Right lobe of liver (tissue), 6 donors: ENCODE results near the gene KCNT1. TPM values are rescaled to one million over a fixed set of nuclear protein-coding genes. Genes with fewer than 3 reads are reported as not detected.

Experiments used
- ATAC-seq, 4 donors: fragments of 200-7000 bp; cut with Tn5 transposase; one replicate each; pipeline ENCODE4 v1.9.1; 2020; ENCODE audit warnings: mild to moderate bottlenecking in 4 of 4, moderate library complexity in 4 of 4
- DNase-seq, 3 donors: peaks; one replicate each; pipeline ENCODE4 v3.0.0-alpha.2; 2020
- H3K27ac ChIP-seq, 3 donors: fragments of 200-600 bp; one replicate each; pipeline ENCODE4 v1.8.0; 2022
- H3K27me3 ChIP-seq, 2 donors: fragments of 200-600 bp; one replicate each; pipeline ENCODE4 v1.8.0; 2022
- H3K36me3 ChIP-seq, 4 donors: fragments of 200-600 bp; sonication (generic) in 1 of 4; one replicate each; pipeline versions ENCODE4 v1.5.1 to v1.8.0; 2017 to 2022; ENCODE audit warnings: control low read depth in 1 of 4
- H3K4me1 ChIP-seq, 4 donors: fragments of 200-600 bp; sonication (generic) in 1 of 4; one replicate each; pipeline versions ENCODE4 v1.5.1 to v1.8.0; 2017 to 2022; ENCODE audit warnings: control low read depth in 1 of 4
- H3K4me3 ChIP-seq, 3 donors: fragments of 200-600 bp; one replicate each; pipeline ENCODE4 v1.8.0; 2022
- H3K9me3 ChIP-seq, 4 donors: fragments of 200-600 bp; sonication (generic) in 1 of 4; one replicate each; pipeline versions ENCODE4 v1.5.1 to v1.8.0; 2017 to 2022; ENCODE audit warnings: control low read depth in 1 of 4
- CTCF ChIP-seq, 4 donors: fragments of 200-600 bp in 3 of 4; fragments of 450-650 bp in 1 of 4; IDR thresholded peaks; one replicate each; pipeline versions ENCODE4 v1.5.1 to v1.8.0; 2016 to 2022; ENCODE audit warnings: antibody characterized with exemption in 4 of 4, mild to moderate bottlenecking in 2 of 4
- POLR2A ChIP-seq: fragments of 450-650 bp; IDR thresholded peaks from one replicate; pipeline ENCODE4 v1.6.1; 2017; ENCODE audit warnings: antibody characterized with exemption, mild to moderate bottlenecking
- WGBS: methylation state at CpG from one replicate; pipeline ENCODE4 v1.1.6; 2018; ENCODE audit warnings: low coverage, low lambda C conversion rate; ENCODE audit not compliant: insufficient coverage; ENCODE audit errors: missing lambda C conversion rate; 5-methylcytosine and 5-hydroxymethylcytosine counted together
- intact Hi-C, 2 donors: fragments of 100-400 bp; cut with DNase I; formaldehyde crosslinking; loops; one replicate each; pipeline versions ENCODE4 v1.11.2 to v1.14.1; 2022
- total RNA-seq, 6 experiments: library from RNA; depleted of rRNA in 2 of 6; stranded (reverse); fragments of >200 nt in 2 of 6; fragmentation: NEBNext Ultra II Directional in 3 of 6; extraction: Animal tissue kit (Norgen Biotek cat#: 25700) in 3 of 6; gene quantifications; one replicate each; pipeline versions ENCODE4 v1.1.0 to v1.2.4, GENCODE V29; 2016 to 2023
- donor health status: DM: no; HTN: yes; CAD: no.
- donor health status: DM: no; HTN: no; CAD: no.
- donor health status: DM: no; HTN: no; CAD: no.
- donor health status: DM: no; HTN: yes; CAD: no.
- donor health status: DM: no; HTN: yes; CAD: no.

Gene KCNT1
- total RNA-seq, 6 experiments from 2014 or later: not detected

GRCh38 chr9:135825435-135826187, 123.6 kb downstream of the KCNT1 start:
- TF ChIP-seq POLR2A (no peak), CTCF (IDR thresholded peaks at IDR 0.05) (no peak)
- Histone ChIP-seq H3K9me3 (no peaks in the 10 kb centered on the region), H3K36me3 (peaks cover 0 to 34% (median 10%) of the 10 kb centered on the region in 4 donors), H3K4me1 (no peaks in the 10 kb centered on the region), H3K4me3 (no peak overlapping the region), H3K27me3 (no peaks in the 10 kb centered on the region), H3K27ac (no peak overlapping the region)
- DNase-seq: peak in 1 of 3 donors; percentile 31
- intact Hi-C loops: no loop called here
- ATAC-seq: no peak
- 91% methylated on average over 7 of the region's 25 CpGs for WGBS

GRCh38 chr9:135826188-135826545, 124.2 kb downstream of the KCNT1 start:
- ATAC-seq (peak in 1 of 4 donors; percentile 27), DNase-seq (peak in 1 of 3 donors; percentile 31)
- WGBS: 100% methylated on average over 3 of the region's 14 CpGs
- intact Hi-C loops: no loop called here
- H3K9me3 ChIP-seq: no peaks in the 10 kb centered on the region
- H3K27ac ChIP-seq: no peak overlapping the region
- H3K4me1 ChIP-seq: no peaks in the 10 kb centered on the region
- peaks cover 0 to 28% (median 10%) of the 10 kb centered on the region in 4 donors for H3K36me3 ChIP-seq
- H3K4me3 ChIP-seq: no peak overlapping the region
- TF ChIP-seq POLR2A (no peak), CTCF (IDR thresholded peaks at IDR 0.05) (no peak)
- no peaks in the 10 kb centered on the region for H3K27me3 ChIP-seq

GRCh38 chr9:135827301-135827700, 125.3 kb downstream of the KCNT1 start:
- DNase-seq (no peak), ATAC-seq (no peak)
- TF ChIP-seq CTCF (IDR thresholded peaks at IDR 0.05) (no peak), POLR2A (no peak)
- Histone ChIP-seq H3K27me3 (no peaks in the 10 kb centered on the region), H3K36me3 (peaks cover 0 to 18% (median 8%) of the 10 kb centered on the region in 4 donors), H3K4me3 (no peak overlapping the region), H3K4me1 (no peaks in the 10 kb centered on the region), H3K27ac (no peak overlapping the region), H3K9me3 (no peaks in the 10 kb centered on the region)
- intact Hi-C loops: no loop called here
- 80% methylated on average over 4 of the region's 12 CpGs for WGBS

GRCh38 chr9:135827866-135828580, 126.0 kb downstream of the KCNT1 start:
- intact Hi-C loops: no loop called here
- no peak for DNase-seq
- WGBS: 100% methylated on average over 1 of the region's 13 CpGs

More at GRCh38 chr9:135827866-135828580, 126.0 kb downstream of the KCNT1 start:
- Histone ChIP-seq H3K27ac (no peak overlapping the region), H3K9me3 (no peaks in the 10 kb centered on the region), H3K27me3 (no peaks in the 10 kb centered on the region), H3K4me3 (no peak overlapping the region), H3K4me1 (no peaks in the 10 kb centered on the region), H3K36me3 (peaks cover 0 to 11% (median 4%) of the 10 kb centered on the region in 4 donors)
- TF ChIP-seq POLR2A: no peak
- TF ChIP-seq CTCF (IDR thresholded peaks at IDR 0.05): no peak
- no peak for ATAC-seq
